Effector memory CD8-positive, alpha-beta T cell (primary cell): Measurements from ENCODE around the gene PFKFB4.
"Not testable (repeated sequence)": the region's sequence is repeated elsewhere in the genome, so short reads cannot be mapped to it uniquely, and the experiment has no call there.

Experiments used
- ATAC-seq: fragments of 150-1000 bp; cut with Tn5 transposase; replicated peaks from 2 replicates; pipeline ENCODE4 v1.10.0; 2021; ENCODE audit warnings: mild to moderate bottlenecking, moderate library complexity
- DNase-seq, 3 experiments: peaks; one replicate each; pipeline ENCODE4 v3.0.0; 2021
- H3K27ac Mint-ChIP-seq, 2 donors: one replicate each; pipeline ENCODE4 v1.8.0; 2022; ENCODE audit warnings: mild to moderate bottlenecking in 2 of 2, mixed read lengths in 2 of 2, moderate library complexity in 2 of 2
- H3K27me3 Mint-ChIP-seq, 2 donors: one replicate each; pipeline ENCODE4 v1.8.0; 2022; ENCODE audit warnings: mixed read lengths in 2 of 2
- H3K36me3 Mint-ChIP-seq: one replicate; pipeline ENCODE4 v1.8.0; 2022; ENCODE audit warnings: mild to moderate bottlenecking, moderate library complexity, mixed read lengths; ENCODE audit not compliant: insufficient read depth
- H3K4me1 Mint-ChIP-seq, 2 donors: one replicate each; pipeline ENCODE4 v1.8.0; 2022; ENCODE audit warnings: low read depth in 2 of 2, mixed read lengths in 2 of 2
- H3K4me3 Mint-ChIP-seq, 2 donors: one replicate each; pipeline ENCODE4 v1.8.0; 2022; ENCODE audit warnings: mild to moderate bottlenecking in 2 of 2, mixed read lengths in 2 of 2, moderate library complexity in 2 of 2
- H3K9me3 Mint-ChIP-seq, 2 donors: one replicate each; pipeline ENCODE4 v1.8.0; 2022; ENCODE audit warnings: mixed read lengths in 2 of 2

PFKFB4 gene

GRCh38 chr3:48477959-48478520, 78.6 kb downstream of the PFKFB4 start:
- no peaks in the 10 kb centered on the region for H3K27me3 Mint-ChIP-seq
- peaks cover 34% of the 10 kb centered on the region for H3K36me3 Mint-ChIP-seq
- peak overlapping the region; percentile 90 to 98 for H3K27ac Mint-ChIP-seq
- peaks cover 36 to 44% of the 10 kb centered on the region in 2 donors for H3K4me1 Mint-ChIP-seq
- DNase-seq (no peak), ATAC-seq (no peak)
- peak overlapping the region; percentile 85 to 87 for H3K4me3 Mint-ChIP-seq
- H3K9me3 Mint-ChIP-seq = no peaks in the 10 kb centered on the region

- Mint-ChIP-seq H3K4me3 (peak overlapping the region; percentile 85 to 87), H3K9me3 (no peaks in the 10 kb centered on the region), H3K4me1 (peaks cover 40 to 48% of the 10 kb centered on the region in 2 donors), H3K27ac (peak overlapping the region; percentile 25 to 90), H3K27me3 (no peaks in the 10 kb centered on the region), H3K36me3 (peaks cover 44% of the 10 kb centered on the region)
- no peak for ATAC-seq
- no peak for DNase-seq
These were observed 80.1 kb downstream of the PFKFB4 start for GRCh38 chr3:48476426-48477053.

- peak overlapping the region; percentile 4 to 10 for H3K4me3 Mint-ChIP-seq
- peak overlapping the region in 1 of 2 donors; percentile 88 for H3K27ac Mint-ChIP-seq
- peaks cover 45% of the 10 kb centered on the region for H3K36me3 Mint-ChIP-seq
- DNase-seq = no peak
- no peaks in the 10 kb centered on the region for H3K9me3 Mint-ChIP-seq
- peaks cover 43 to 46% of the 10 kb centered on the region in 2 donors for H3K4me1 Mint-ChIP-seq
- no peak for ATAC-seq
- H3K27me3 Mint-ChIP-seq = no peaks in the 10 kb centered on the region
These were observed 81.4 kb downstream of the PFKFB4 start for GRCh38 chr3:48475188-48475587.

GRCh38 chr3:48474619-48475018, 82.0 kb downstream of the PFKFB4 start:
- Mint-ChIP-seq H3K4me3 (peak overlapping the region; percentile 4 to 10), H3K9me3 (no peaks in the 10 kb centered on the region), H3K36me3 (peaks cover 44% of the 10 kb centered on the region), H3K4me1 (peaks cover 45 to 49% of the 10 kb centered on the region in 2 donors), H3K27me3 (no peaks in the 10 kb centered on the region), H3K27ac (peak overlapping the region in 1 of 2 donors; percentile 88)
- ATAC-seq (no peak), DNase-seq (no peak)

- Mint-ChIP-seq H3K4me1 (peaks cover 46 to 49% of the 10 kb centered on the region in 2 donors), H3K27ac (peak overlapping the region; percentile 98 to 100), H3K36me3 (peaks cover 43% of the 10 kb centered on the region)
- not testable (repeated sequence) for H3K9me3 Mint-ChIP-seq, ATAC-seq, H3K4me3 Mint-ChIP-seq, H3K27me3 Mint-ChIP-seq, DNase-seq
These were observed 82.6 kb downstream of the PFKFB4 start for GRCh38 chr3:48474031-48474430.

- Mint-ChIP-seq H3K27ac (peak overlapping the region; percentile 98 to 100), H3K4me1 (peaks cover 46 to 47% of the 10 kb centered on the region in 2 donors), H3K36me3 (peaks cover 44% of the 10 kb centered on the region), H3K9me3 (no peaks in the 10 kb centered on the region), H3K4me3 (peak overlapping the region; percentile 86 to 94), H3K27me3 (no peaks in the 10 kb centered on the region)
- no peak for ATAC-seq
- no peak for DNase-seq
These were observed 83.0 kb downstream of the PFKFB4 start for GRCh38 chr3:48473617-48473952.

GRCh38 chr3:48472923-48473616, 83.5 kb downstream of the PFKFB4 start:
- peak; percentile 89 for ATAC-seq
- peaks cover 44 to 46% of the 10 kb centered on the region in 2 donors for H3K4me1 Mint-ChIP-seq
- peak overlapping the region; percentile 98 to 100 for H3K27ac Mint-ChIP-seq

GRCh38 chr3:48472673-48472922, 84.0 kb downstream of the PFKFB4 start:
- ATAC-seq (no peak), DNase-seq (no peak)
- Mint-ChIP-seq H3K9me3 (no peaks in the 10 kb centered on the region), H3K4me1 (peaks cover 44 to 46% of the 10 kb centered on the region in 2 donors), H3K4me3 (peak overlapping the region; percentile 86 to 94), H3K36me3 (peaks cover 44% of the 10 kb centered on the region), H3K27ac (peak overlapping the region; percentile 98 to 100), H3K27me3 (no peaks in the 10 kb centered on the region)

More at GRCh38 chr3:48472923-48473616, 83.5 kb downstream of the PFKFB4 start:
- no peaks in the 10 kb centered on the region for H3K27me3 Mint-ChIP-seq
- H3K9me3 Mint-ChIP-seq = no peaks in the 10 kb centered on the region
- peaks cover 45% of the 10 kb centered on the region for H3K36me3 Mint-ChIP-seq
- peak overlapping the region; percentile 86 to 94 for H3K4me3 Mint-ChIP-seq
- peak; percentile 91 to 93 (median 91) for DNase-seq

- no peaks in the 10 kb centered on the region for H3K9me3 Mint-ChIP-seq
- DNase-seq = no peak
- H3K4me3 Mint-ChIP-seq = peak overlapping the region; percentile 77 to 86
- peaks cover 59 to 63% of the 10 kb centered on the region in 2 donors for H3K4me1 Mint-ChIP-seq
- no peaks in the 10 kb centered on the region for H3K27me3 Mint-ChIP-seq
- no peak for ATAC-seq
- peaks cover 55% of the 10 kb centered on the region for H3K36me3 Mint-ChIP-seq
- peak overlapping the region; percentile 93 to 98 for H3K27ac Mint-ChIP-seq
These were observed 86.3 kb downstream of the PFKFB4 start for GRCh38 chr3:48470286-48470685.

GRCh38 chr3:48469046-48469915, 87.3 kb downstream of the PFKFB4 start:
- H3K27ac Mint-ChIP-seq = peak overlapping the region; percentile 98 to 99
- H3K4me1 Mint-ChIP-seq = peaks cover 51 to 57% of the 10 kb centered on the region in 2 donors
- peaks cover 55% of the 10 kb centered on the region for H3K36me3 Mint-ChIP-seq
- peak overlapping the region; percentile 77 to 86 for H3K4me3 Mint-ChIP-seq
- DNase-seq (no peak), ATAC-seq (no peak)
- H3K9me3 Mint-ChIP-seq = no peaks in the 10 kb centered on the region
- no peaks in the 10 kb centered on the region for H3K27me3 Mint-ChIP-seq

GRCh38 chr3:48468329-48468731, 88.3 kb downstream of the PFKFB4 start:
- Mint-ChIP-seq H3K9me3 (no peaks in the 10 kb centered on the region), H3K27ac (peak overlapping the region; percentile 98 to 99), H3K36me3 (peaks cover 57% of the 10 kb centered on the region), H3K27me3 (no peaks in the 10 kb centered on the region), H3K4me1 (peaks cover 47 to 53% of the 10 kb centered on the region in 2 donors), H3K4me3 (peak overlapping the region; percentile 91 to 93)
- DNase-seq (no peak), ATAC-seq (no peak)
